Tibial nerve (tissue), 4 donors: ENCODE results near the gene PEAK3. TPM values are rescaled to one million over a fixed set of nuclear protein-coding genes. Genes with fewer than 3 reads are reported as not detected.

Experiments used
- DNase-seq, 2 donors: peaks; one replicate each; pipeline ENCODE4 v3.0.0-alpha.2; 2019; ENCODE audit warnings: low spot score in 2 of 2
- H3K27ac ChIP-seq, 4 donors: fragments of 200-600 bp; sonication (generic) in 3 of 4; one replicate each; pipeline ENCODE4 v1.5.1; 2017 to 2019; ENCODE audit warnings: mild to moderate bottlenecking in 1 of 4
- H3K27me3 ChIP-seq, 2 donors: fragments of 200-600 bp; sonication (generic) in 1 of 2; one replicate each; pipeline versions ENCODE4 v1.5.1 to v1.6.0; 2017 to 2019
- H3K36me3 ChIP-seq, 3 donors: fragments of 200-600 bp; sonication (generic); one replicate each; pipeline ENCODE4 v1.5.1; 2018 to 2019
- H3K4me1 ChIP-seq, 4 donors: fragments of 200-600 bp; sonication (generic) in 3 of 4; one replicate each; pipeline ENCODE4 v1.5.1; 2017 to 2019
- H3K4me3 ChIP-seq, 4 donors: fragments of 200-600 bp; sonication (generic) in 3 of 4; one replicate each; pipeline ENCODE4 v1.5.1; 2017 to 2019; ENCODE audit warnings: mild to moderate bottlenecking in 1 of 4, moderate library complexity in 1 of 4
- H3K9me3 ChIP-seq, 4 donors: fragments of 200-600 bp; sonication (generic) in 3 of 4; one replicate each; pipeline ENCODE4 v1.5.1; 2017 to 2019
- CTCF ChIP-seq, 5 experiments: fragments of 200-600 bp in 3 of 5; fragments of 450-650 bp in 2 of 5; sonication (generic) in 3 of 5; IDR thresholded peaks; one replicate each; pipeline ENCODE4 v1.5.1; 2016 to 2019; ENCODE audit warnings: antibody characterized with exemption in 5 of 5, mild to moderate bottlenecking in 3 of 5, moderate library complexity in 2 of 5
- EP300 ChIP-seq, 2 donors: sonication (generic); formaldehyde crosslinking; IDR thresholded peaks; one replicate each; pipeline ENCODE4 v1.6.1; 2017; ENCODE audit warnings: antibody characterized with exemption in 2 of 2, mild to moderate bottlenecking in 1 of 2
- POLR2A ChIP-seq, 2 donors: fragments of 450-650 bp; IDR thresholded peaks; one replicate each; pipeline ENCODE4 v1.6.1; 2017; ENCODE audit warnings: antibody characterized with exemption in 2 of 2, mild to moderate bottlenecking in 2 of 2, moderate library complexity in 2 of 2
- WGBS, 2 donors: methylation state at CpG; one replicate each; pipeline ENCODE4 v1.1.5; 2018; 5-methylcytosine and 5-hydroxymethylcytosine counted together
- total RNA-seq, 4 donors: library from RNA; depleted of rRNA; stranded (reverse); fragments of >200 nt; gene quantifications; one replicate each; pipeline ENCODE4 v1.1.0, GENCODE V29; 2016

PEAK3 gene
- total RNA-seq, 4 donors from 2014 or later: 0.42 to 4.2 (median 2.2) TPM

- WGBS, 2 donors: 61 to 68% methylated on average over 26 of the region's 26 CpGs
- peaks cover 0 to 41% (median 19%) of the 10 kb centered on the region in 4 donors for H3K4me1 ChIP-seq
- no peaks in the 10 kb centered on the region for H3K27me3 ChIP-seq
- H3K36me3 ChIP-seq: peaks cover 0 to 12% (median 0%) of the 10 kb centered on the region in 3 donors
- DNase-seq: no peak
- H3K9me3 ChIP-seq: no peaks in the 10 kb centered on the region
- no peak overlapping the region for H3K4me3 ChIP-seq
- no peak overlapping the region for H3K27ac ChIP-seq
- no peak for TF ChIP-seq EP300 (IDR thresholded peaks at IDR 0.05)
Observed at GRCh38 chr19:2280633-2281264, 1.2 kb downstream of the PEAK3 start.

DNA sequence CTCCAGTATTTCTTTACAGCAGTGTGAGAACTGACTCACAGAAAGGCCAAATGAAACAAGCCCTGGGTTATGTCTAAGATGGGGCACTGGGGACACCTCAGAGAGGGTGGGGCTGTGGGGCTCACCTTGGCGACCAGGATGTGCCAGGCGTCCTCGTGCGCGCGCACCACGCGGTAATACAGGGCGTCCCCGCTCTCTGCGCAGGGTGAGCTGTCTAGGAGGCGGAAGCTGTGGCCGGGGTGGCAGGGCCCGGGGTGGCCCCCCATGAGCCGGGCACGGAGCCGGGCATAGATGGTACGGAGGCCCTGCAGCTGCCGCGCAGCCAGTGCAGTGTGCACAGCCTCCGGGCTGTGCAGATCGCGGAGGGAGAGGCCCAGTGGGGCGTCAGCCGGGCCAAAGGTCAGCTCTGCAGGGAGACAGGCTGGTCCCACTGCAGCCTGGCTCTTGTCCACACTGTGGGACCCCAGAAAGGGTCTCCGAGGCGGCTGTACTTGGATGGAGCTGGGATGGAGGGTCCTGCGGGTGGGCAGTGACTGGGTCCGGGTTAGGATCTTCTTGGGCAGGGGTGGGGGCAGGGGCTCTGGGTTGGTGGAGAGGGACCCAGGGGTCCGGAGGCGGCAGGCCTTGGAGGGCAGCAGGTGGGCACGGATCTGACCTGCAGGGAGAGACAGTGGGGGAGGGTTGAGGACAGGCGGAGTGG is 3.4 kb downstream of the PEAK3 start:
- peaks cover 0 to 19% (median 0%) of the 10 kb centered on the region in 3 donors for H3K36me3 ChIP-seq
- no peak overlapping the region for H3K4me3 ChIP-seq
- DNase-seq: no peak
- no peak overlapping the region for H3K27ac ChIP-seq
- no peaks in the 10 kb centered on the region for H3K9me3 ChIP-seq
- TF ChIP-seq POLR2A (IDR thresholded peaks at IDR 0.05) (no peak), EP300 (IDR thresholded peaks at IDR 0.05) (no peak), CTCF (IDR thresholded peaks at IDR 0.05) (no peak)
- H3K27me3 ChIP-seq: no peaks in the 10 kb centered on the region
- 84 to 85% methylated on average over 22 to 30 of the region's 33 CpGs for WGBS, 2 donors
- peaks cover 0 to 61% (median 29%) of the 10 kb centered on the region in 4 donors for H3K4me1 ChIP-seq

DNA sequence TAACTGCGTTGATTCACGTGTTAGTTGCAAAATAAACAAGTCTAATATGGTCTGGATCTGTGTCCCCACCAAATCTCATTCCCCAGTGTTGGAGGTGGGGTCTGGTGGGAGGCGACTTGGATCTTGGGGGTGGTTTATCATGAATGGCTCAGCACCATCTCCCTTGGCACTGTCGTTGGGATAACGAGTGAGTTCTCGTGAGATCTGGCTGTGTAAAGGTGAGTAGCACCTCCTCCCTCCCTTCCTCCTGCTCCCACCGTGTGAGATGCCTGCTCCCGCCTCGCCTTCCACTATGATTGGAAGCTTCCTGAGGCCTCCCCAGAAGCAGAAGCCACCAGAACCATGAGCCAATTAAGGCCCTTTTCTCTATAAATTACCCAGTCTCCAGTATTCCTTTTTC is 4.8 kb downstream of the PEAK3 start:
- Histone ChIP-seq H3K27ac (no peak overlapping the region), H3K4me1 (peaks cover 0 to 67% (median 38%) of the 10 kb centered on the region in 4 donors), H3K4me3 (no peak overlapping the region), H3K36me3 (peaks cover 0 to 29% (median 8%) of the 10 kb centered on the region in 3 donors), H3K27me3 (no peaks in the 10 kb centered on the region), H3K9me3 (no peaks in the 10 kb centered on the region)
- 79 to 81% methylated on average over 9 of the region's 9 CpGs for WGBS, 2 donors
- DNase-seq: no peak
- TF ChIP-seq CTCF (IDR thresholded peaks at IDR 0.05) (no peak), EP300 (IDR thresholded peaks at IDR 0.05) (no peak), POLR2A (IDR thresholded peaks at IDR 0.05) (no peak)

- no peak for DNase-seq
Observed at GRCh38 chr19:2276429-2276986, 5.5 kb downstream of the PEAK3 start.

More at GRCh38 chr19:2276429-2276986, 5.5 kb downstream of the PEAK3 start:
- peak overlapping the region in 2 of 4 donors; percentile 17 to 55 for H3K27ac ChIP-seq
- H3K4me1 ChIP-seq: peaks cover 0 to 67% (median 38%) of the 10 kb centered on the region in 4 donors
- 84 to 90% methylated on average over 25 to 28 of the region's 28 CpGs for WGBS, 2 donors
- peaks cover 0 to 34% (median 14%) of the 10 kb centered on the region in 3 donors for H3K36me3 ChIP-seq
- no peaks in the 10 kb centered on the region for H3K27me3 ChIP-seq
- H3K9me3 ChIP-seq: no peaks in the 10 kb centered on the region
- no peak overlapping the region for H3K4me3 ChIP-seq
- TF ChIP-seq EP300 (IDR thresholded peaks at IDR 0.05) (no peak), POLR2A (IDR thresholded peaks at IDR 0.05) (no peak), CTCF (IDR thresholded peaks at IDR 0.05) (no peak)
